Adipose tissue (tissue), 3 donors: ENCODE results near the gene SNX32. TPM values are rescaled to one million over a fixed set of nuclear protein-coding genes. Genes with fewer than 3 reads are reported as not detected.

Experiments
- H3K27ac ChIP-seq: one replicate; pipeline ENCODE4 v1.5.1; 2013; ENCODE audit warnings: low read depth, low read length
- WGBS, 3 donors: extraction: QIAGEN DNeasy Blood & Tissue Kit; methylation state at CpG; one replicate each; pipeline ENCODE4 v1.1.7; 2013; 5-methylcytosine and 5-hydroxymethylcytosine counted together
- polyA plus RNA-seq, 3 donors: library from polyadenylated mRNA; stranded (reverse); fragments of 200-250 nt; gene quantifications; one replicate each; pipeline ENCODE4 v1.2.3, GENCODE V29; 2013
- donor health status: healthy with polysubstance abuse.
- donor health status: Bipolar disorder and iron deficiency.
- donor health status: healthy.

The SNX32 gene
- polyA plus RNA-seq, 3 donors: 0.34 to 0.41 TPM; not detected in 1

DNA sequence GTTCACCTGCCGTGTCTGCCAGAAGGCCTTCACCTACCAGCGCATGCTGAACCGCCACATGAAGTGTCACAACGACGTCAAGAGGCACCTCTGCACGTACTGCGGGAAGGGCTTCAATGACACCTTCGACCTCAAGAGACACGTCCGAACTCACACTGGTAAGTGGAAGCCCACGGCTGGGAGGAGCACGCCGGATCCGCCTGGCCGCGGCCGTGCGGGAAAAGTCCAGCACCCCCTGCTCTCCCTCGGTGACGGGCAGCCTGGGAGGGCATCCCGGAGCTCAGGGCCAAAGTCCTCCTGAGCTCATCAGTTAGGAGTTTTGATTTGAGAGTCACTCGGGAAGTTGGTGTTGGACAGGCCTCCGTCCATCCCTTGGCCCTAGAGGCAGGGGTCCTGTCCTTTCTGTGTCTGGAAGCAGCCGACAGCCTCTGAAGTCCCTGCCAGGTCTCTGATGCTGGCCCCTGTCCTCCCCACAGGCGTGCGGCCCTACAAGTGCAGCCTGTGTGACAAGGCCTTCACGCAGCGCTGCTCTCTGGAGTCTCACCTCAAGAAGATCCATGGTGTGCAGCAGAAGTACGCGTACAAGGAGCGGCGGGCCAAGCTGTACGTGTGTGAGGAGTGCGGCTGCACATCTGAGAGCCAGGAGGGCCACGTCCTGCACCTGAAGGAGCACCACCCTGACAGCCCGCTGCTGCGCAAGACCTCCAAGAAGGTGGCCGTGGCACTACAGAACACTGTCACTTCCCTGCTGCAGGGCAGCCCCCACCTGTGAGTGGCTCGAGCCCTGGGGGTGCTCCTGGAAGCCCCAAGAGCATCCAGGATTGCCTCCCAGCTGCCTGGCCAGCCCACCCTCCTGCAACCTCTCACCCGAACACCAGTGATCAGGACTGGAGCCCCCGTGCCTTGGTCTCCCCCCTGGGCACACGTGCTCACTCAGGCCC is 38.9 kb upstream of the SNX32 start:
- WGBS, 3 donors: 88 to 91% (median 91%) methylated on average over 40 to 42 of the region's 42 CpGs
- H3K27ac ChIP-seq: no peak overlapping the region

DNA sequence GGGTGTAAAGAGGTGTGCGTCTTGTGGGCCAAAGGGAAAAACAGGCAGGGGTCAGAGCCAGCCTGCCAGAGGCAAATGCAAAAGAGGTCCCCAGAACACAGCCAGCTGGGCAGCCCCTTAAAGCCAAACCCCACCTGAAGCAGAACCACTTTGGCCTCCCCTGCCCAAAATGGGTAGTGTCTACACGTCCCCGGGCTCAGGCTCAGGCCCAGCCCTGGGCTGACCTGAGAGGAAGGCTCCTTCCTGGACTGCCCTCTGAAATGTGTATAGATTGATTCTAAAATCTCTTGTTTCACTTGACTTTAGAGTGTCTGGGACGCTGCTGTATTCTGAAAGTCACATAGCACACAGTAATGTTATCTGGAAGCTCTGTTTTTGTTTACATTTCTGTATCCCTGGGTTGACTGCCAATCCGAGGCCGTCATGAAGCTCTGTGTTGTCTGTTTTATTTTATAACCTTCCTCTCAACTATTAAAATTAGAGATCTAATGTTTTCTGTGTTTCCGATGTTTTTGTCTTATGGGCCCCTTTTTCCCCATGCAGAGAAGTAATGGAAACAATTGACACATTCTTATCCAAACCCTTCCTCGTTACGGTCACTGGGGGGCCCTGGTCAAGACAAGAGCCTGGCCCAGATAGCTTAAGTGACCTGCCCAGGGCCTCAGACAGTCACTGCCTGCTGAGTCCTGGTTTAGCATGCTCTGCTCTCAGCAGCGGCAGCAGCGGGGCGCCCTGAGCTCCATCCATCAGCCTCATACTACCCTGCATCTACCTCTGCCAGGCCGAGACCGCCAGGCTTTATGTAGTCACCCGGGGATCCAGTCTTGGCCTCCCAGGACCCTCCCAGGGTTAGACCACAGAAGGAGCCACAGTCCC is 36.8 kb upstream of the SNX32 start:
- WGBS, 3 donors: 75 to 79% (median 77%) methylated on average over 15 of the region's 15 CpGs
- no peak overlapping the region for H3K27ac ChIP-seq

DNA sequence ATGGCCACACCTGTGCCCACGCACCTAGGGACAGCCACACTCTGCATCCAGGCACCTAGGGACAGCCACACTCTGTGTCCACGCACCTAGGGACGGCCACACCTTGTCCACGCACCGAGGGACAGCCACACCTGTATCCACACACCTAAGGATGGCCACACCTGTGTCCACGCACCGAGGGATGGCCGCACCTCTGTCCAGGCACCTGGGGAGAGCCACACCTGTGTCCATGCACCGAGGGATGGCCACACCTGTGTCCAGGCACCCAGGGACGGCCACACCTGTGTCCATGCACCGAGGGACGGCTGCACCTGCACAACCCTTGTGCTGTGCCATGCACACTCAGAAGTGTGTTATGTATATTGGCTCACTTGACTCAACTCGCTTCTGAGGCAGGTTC is 36.1 kb upstream of the SNX32 start:
- 80 to 88% (median 82%) methylated on average over 13 of the region's 13 CpGs for WGBS, 3 donors
- H3K27ac ChIP-seq: no peak overlapping the region

DNA sequence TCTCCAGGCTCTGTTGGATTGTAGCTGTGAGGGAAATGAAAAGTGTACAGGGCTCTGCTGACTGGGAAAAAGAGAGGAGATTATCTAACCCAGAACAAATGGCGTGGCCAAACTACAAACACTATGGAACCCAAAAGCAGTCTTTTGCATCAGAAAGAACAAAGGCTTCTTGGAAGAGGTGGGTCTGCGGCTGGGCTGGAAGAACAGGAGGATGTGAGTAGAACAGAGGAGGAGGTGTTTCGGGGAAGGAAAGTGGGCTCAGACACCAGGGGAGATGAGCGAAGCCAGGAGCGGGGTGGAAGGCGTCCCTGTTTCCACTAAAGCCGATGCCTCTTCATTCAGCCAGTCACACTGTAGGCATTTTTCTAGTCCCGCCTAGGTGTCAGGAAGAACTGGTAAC is 34.9 kb upstream of the SNX32 start:
- 86 to 93% (median 90%) methylated on average over 8 of the region's 8 CpGs for WGBS, 3 donors
- no peak overlapping the region for H3K27ac ChIP-seq

DNA sequence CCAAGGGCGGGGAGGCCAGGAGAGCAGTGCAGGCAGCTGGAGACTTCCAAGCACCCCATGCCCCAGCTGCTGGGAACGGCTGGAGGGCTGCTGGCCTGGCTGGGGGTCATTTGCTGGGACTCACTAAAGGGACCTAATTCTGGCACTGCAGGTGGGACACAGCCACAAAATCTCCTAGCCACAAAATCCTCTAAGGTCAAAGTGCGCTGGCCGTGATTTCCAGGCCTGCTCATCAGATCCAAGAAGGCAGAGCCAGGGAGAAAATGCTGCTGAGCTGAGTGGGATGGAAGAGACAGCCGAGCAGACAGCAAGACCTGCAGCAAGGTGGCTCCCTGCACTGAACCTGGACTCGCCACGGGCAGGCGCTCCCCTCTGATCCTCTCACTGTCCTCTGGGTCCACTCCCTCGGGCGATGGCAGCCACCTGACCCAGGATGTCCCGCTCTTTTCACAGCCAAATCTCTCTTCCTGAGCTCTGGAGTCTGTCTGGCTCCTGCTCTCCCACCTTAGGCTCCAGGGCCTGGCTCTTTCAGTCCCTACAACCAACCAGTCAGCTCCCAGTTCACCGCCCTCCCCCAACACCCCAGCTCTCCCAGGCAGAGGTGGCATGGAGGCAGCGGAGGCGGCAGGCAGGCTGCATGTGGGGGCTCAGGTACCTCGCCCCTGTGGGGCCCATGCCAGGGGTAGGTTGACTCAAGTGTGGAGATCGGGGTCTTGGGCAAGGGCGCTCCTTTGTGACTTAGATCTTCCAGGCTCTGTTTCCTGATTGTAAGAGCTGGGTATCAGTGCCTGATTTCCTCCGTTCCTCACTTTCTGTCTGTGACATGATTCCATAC is 32.4 kb upstream of the SNX32 start:
- 78 to 83% (median 82%) methylated on average over 18 of the region's 18 CpGs for WGBS, 3 donors
- H3K27ac ChIP-seq: no peak overlapping the region

DNA sequence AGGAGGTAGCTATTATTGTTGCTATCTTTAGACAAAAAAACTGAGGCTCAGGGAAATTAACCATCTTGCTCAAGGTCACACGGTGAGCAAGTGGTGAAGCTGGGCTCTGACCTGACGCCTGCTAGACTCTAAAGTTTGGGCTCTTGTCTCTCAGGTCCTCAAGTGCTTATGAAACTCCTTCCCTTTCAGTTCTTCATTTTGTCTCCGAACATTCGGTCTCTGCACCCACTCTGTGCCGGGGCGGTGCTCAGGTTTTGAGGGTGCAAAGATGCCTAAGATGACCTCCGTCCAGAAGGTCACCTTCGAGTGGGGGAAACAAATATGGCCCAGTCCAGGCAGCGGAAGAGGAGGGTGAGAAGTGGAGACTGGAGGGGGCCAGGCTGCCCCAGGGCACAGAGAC is 30.9 kb upstream of the SNX32 start:
- WGBS, 3 donors: 62 to 81% (median 78%) methylated on average over 9 of the region's 9 CpGs
- no peak overlapping the region for H3K27ac ChIP-seq

DNA sequence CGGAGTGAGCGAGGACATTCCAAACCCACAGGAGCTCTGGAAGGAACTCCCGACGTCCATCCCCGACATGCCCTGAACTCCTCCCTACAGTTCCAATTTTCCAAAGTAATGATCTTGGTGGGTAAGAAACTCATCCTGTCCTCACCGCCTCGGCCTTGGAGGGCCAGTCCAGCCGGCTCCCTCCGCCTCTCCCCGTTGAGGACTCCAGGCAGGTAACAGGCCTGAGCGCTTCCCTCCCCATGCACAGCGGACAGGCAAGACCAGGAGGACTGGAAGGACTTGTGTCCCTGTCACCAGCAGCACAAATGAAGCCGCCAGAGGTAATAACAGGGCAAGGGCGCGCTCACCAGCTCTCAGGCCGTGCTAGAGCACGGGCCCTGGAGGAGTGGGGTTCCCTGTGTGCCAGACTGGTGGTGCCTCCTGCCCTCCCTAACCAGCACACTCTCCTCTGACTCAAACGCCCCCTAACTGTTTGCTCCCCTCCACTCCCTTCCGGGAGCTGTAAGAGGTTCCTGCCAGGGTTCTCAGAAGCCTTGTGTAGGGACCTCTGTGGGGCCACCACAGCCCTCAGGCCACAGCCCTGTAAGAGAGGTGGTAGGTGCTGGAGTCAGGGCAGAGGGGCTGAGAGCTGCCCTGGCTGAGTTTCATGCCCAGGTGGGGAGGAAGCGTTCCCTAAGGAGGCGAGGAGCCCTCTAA is 29.8 kb upstream of the SNX32 start:
- 55 to 56% (median 56%) methylated on average over 21 of the region's 21 CpGs for WGBS, 3 donors
- H3K27ac ChIP-seq: no peak overlapping the region

DNA sequence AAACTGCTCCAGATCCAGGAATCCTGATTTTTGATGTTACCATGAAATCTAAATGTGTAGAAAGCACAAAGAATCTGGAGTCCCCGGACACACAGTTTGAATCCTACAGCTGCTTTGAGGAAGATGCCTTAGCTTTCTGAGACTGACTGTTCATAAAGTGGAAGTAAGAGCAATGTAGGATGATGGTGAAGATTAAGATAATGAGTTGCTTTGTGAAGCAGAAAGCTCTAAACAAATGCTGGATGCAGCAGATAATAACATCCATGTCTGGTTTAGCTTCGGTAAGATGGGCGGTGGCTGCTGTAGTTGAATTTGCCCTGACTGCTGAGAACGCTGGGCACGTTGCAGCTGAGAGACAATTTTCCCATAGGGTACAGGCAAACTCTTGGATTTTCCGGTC is 26.8 kb upstream of the SNX32 start:
- 55 to 60% (median 60%) methylated on average over 6 of the region's 6 CpGs for WGBS, 3 donors
- H3K27ac ChIP-seq: no peak overlapping the region

DNA sequence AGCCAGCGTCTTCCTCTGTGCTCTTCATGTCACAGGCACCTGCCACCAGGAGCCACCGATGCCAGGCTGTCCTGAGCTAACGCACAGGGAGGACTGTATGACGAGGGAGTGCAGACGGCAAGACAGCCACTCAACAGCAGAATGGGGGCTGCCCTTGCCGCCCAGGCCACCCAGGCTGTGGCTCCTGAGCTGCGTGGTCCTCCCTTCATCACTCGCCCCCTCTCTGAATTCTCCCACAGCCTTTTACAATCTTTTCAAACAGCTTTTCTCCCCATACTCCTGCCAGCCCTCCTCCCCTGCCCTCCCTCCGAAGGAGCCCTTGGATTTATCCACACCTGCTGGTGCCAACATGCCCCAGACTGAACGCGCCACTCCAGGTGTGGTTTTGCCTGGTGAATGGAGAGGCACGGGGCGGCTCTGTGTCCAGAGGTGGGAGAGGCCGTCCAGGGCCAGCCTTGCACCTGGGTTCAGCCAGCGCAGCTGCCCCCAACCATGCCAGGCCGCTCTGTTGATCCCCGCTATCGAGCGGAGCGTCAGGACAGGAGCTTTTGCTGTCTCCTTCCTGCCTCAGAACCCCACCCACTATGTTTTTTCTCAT is 24.9 kb upstream of the SNX32 start:
- WGBS, 3 donors: 64 to 81% (median 77%) methylated on average over 20 of the region's 20 CpGs

DNA sequence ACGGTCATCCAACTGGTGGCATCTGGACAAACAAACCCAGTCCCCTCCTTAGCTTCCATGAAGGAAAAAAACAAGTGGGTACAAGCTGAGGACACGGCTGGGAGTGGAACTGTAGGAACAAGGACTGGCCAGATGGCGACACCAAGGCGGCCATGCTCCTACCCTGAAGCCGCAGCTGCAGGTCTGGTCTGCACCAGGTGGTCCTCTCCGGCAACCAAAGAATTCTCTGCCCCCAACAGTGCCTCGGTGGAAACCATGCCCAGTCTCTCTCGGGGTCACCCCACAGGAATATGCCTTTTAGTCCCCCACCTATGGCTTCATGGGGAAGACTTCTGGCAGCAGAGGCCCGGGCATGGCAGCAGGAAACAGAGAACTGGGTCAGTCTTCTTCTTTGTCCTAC is 24.3 kb upstream of the SNX32 start:
- 79 to 86% (median 82%) methylated on average over 9 of the region's 9 CpGs for WGBS, 3 donors
- no peak overlapping the region for H3K27ac ChIP-seq

More for the DNA sequence above, 24.9 kb upstream of the SNX32 start:
- no peak overlapping the region for H3K27ac ChIP-seq

DNA sequence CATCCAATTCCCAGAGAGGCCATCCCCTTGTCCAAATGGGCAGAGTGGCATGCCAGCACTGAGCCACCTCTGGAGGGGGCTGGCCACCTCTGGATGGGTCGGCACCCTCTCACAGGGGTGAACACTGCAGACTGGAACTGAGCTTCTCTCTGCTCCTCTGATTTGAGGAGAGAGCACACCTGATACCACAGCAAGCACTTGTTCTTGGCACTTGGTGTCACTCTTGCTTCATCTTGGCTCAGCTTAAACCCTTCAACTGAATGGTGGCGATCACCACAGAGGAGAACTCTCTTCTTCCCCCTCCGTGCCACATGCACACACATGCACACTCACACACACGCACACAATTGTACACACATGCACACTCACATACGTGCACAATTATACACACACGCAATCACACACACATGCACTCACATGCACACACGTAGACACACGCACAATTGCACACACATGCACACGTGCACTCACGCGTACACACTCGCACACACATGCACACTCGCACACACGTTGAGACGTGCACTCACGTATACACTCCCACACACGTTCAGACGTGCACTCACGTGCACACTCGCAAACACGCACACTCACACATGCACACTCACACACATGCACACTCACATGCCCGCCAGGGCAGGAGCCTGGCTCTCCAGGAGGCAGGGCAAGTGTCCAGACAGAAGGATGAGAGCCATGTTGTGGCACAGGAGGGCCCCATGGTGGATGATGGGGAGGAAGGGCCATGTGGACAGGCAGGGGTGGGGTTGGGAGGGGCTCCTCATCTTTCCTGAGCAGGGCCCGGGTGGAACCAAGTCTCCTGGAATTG is 23.5 kb upstream of the SNX32 start:
- no peak overlapping the region for H3K27ac ChIP-seq
- WGBS, 3 donors: 80 to 88% (median 84%) methylated on average over 23 of the region's 23 CpGs

DNA sequence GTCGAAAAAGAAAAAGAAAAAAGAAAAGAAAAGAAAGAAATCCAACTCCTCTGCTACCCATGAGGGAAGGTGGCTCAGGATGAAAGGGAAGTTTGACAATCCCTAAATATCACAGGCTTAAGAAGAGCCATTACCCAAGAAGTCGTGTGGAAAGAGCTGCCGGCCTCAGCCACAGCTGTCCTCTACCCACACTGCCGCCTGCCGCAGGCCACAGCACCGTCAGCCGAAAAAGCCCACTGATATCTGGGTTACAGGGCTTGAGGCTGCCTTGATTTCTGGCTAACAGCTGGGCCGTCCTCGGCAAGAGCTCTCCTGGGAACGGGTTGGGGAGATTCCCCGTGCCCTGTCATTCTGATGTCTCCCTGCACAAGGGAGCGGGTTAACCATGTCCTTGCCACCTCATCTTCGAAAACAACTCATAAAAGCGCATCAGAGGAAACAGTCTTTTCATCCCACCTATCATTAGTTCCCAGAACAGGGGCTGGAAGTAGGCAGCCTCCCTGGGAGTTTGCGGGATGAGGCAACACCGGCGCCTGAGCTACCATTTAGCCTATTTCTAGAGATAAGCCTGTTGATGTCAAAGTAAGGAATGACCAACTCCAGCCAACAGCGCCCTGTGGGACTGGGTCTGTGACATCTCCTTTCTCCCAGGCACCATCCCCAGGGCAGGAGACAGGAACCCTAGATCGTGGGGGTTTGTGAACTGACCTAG is 21.8 kb upstream of the SNX32 start:
- H3K27ac ChIP-seq: no peak overlapping the region
- WGBS, 3 donors: 54 to 67% (median 57%) methylated on average over 19 of the region's 19 CpGs

DNA sequence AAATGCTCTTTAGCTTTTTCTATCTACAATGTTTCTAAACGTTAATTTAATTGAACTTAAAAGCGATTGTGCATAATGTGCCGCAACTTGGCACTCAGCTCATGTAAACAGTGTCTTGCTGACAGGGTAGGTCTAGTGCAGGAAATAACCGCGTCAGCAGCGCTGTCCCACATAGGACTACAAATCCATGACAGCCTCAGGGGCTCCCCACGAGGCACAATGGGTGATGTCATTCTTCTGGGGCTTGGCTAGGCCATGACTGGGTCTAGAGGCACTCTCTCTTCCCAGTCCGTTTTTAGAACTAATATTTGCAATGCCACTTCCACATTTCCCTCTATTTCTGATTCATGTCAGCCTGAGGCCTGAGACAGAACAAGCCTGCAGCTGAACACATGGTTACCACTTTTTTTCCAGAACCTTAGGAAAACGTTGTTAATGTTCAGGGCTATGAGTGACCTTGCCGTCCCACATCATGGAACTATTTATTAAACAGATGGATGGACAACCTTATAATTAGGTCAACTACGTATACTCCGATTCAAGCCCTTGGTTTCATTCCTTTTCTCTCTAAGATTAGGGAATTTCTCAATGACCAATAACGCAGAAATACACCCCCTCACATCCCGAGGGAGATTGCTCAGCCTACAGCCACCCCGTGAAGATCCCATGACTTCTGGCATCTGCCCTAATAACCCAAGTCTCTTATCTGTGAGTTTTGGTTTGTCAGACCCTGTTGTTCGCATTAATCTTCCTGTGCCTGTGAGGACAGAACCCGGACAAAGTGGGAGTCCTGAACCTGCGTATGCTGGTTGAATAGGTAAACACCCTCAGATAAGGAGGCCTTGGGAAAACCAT is 19.4 kb upstream of the SNX32 start:
- no peak overlapping the region for H3K27ac ChIP-seq
- WGBS, 3 donors: 46 to 55% (median 46%) methylated on average over 18 of the region's 18 CpGs

DNA sequence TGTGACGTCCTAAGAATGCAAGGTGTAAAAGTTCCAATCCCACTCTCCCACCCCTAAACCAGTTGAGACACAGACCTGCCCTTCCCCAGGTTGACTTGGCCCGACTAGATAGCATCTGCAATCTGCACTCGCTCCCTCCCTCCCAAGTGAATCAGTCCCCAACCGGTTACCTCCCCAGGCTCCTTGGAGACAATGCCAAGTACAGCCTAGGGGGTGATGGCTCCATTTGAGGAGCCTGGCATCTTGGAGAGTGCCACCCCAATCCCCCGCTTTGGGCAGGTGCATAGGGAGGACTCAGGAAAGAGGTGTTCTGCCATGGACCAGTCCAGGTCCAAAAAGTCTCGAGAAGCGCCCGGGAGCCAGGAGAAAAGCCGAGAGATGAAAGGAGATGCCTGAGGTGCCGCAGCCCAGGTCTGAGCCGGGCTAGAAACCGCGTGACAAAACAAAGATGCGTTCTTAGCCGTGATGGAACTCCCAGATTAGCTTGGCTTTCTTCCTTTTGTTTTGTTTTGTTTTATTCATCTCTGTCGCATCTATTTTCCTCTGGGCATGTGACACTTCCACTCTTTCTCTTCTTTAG is 18.7 kb upstream of the SNX32 start:
- 85 to 90% (median 88%) methylated on average over 16 of the region's 16 CpGs for WGBS, 3 donors
- H3K27ac ChIP-seq: no peak overlapping the region

DNA sequence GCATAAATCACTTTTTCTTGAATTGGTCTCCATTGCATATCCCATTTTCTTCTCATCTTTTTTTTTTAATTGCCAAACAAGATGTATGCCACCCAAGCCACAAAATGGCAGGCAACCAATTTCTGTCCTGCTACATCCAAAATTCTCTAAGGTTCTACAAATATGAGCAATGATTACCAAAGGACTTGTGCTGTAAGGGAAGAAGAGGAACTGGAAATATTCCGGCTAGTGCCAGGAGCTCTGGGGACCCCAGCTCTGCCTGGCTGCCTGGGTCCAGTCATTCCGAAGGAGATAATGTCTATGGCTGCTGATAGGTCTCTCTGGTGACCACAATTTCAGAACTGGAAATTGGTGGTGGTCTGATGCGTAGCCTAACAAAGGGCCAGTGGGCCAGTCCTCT is 17.1 kb upstream of the SNX32 start:
- H3K27ac ChIP-seq: no peak overlapping the region
- WGBS, 3 donors: 78 to 99% (median 89%) methylated on average over 3 of the region's 3 CpGs
